ENCODE results near the gene MRPL10. TPM values are rescaled to one million over a fixed set of nuclear protein-coding genes. Genes with fewer than 3 reads are reported as not detected.
A peak's percentile ranks its signal among the peaks of the same experiment; 100 is the strongest.

The MRPL10 gene
- polyA plus RNA-seq, 2 of the 4 experiments (the other 2 are of a cell fraction): 62.8 to 97.7 TPM

DNA sequence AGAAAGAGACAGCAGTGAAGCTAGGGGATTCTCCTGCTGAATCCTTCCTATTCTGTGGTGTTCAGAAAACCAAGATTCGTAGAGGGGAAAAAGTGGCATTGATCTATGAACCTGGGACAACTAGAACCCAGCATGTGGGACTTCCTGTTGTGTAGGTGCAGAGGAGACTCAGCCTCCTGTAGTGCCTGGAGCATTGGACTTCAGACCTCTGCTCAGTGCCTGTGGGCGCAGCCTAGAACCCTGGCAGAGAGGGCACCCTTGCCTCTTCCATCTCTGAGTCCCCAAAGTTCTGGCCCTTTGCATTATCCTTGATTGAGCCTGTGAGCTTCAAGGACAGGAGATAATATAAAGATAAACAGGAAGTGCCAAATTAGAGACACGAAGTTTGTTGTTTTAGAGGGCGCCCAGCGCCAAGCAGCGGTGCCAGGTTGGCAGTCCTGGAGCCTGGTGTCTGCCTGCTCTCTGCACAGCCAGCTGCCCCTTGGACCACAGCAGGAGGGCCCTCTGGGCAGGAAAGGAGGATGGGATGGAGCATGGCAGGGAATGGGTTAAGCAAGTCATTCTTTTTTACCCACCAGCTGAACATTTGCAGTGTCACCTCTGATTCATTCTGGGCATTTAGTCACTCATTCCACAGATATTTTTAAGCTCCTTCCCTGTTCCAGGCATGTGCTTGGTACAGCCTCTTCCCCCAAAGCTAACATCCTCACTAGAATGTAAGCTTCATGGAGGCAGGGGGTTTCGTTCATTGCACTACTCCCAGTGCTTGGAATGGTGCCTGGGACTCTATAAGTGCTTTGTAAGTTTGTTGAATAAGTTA is 31.5 kb upstream of the MRPL10 start:
- peak overlapping the region; percentile 46 for H3K4me2 ChIP-seq
- ChIA-PET CTCF (interaction anchor here (1.1 to 36.3 kb wide), 6 partner anchors 10 to 155 kb away, joined by 3 to 1860 read pairs (median 8); partner anchors contain the start of genes CDK5RAP3, SCRN2, SP2 and SP6), POLR2A (interaction anchor here (1.1 kb wide), 1 partner anchor 31 kb away, joined by 7 read pairs; the partner anchor contains the start of genes LRRC46 and MRPL10)
- H3K4me1 ChIP-seq: peaks cover 15% of the 10 kb centered on the region
- peak; percentile 79 to 88 for ATAC-seq
- peaks cover 10% of the 10 kb centered on the region; the same call in 1 of the 3 replicates for H3K9me3 ChIP-seq
- 66% methylated on average over 7 of the region's 7 CpGs for WGBS (ENCODE audit: missing lambda C conversion rate)
- FAIRE-seq: peak; percentile 76
- DNase-seq (ENCODE audit: low read depth in 1 of 2, low spot score in 1 of 2): peak; percentile 87 to 91
- H3K27ac ChIP-seq: peak overlapping the region; percentile 80 to 89
- no peak overlapping the region for H3K4me3 ChIP-seq
- peak; percentile 92 for TF ChIP-seq NFE2L2 (conservative IDR thresholded peaks at IDR 0.05; ENCODE audit: low read length)
- TF ChIP-seq CEBPB (IDR thresholded peaks at IDR 0.05): peak in 1 of 2 experiments; percentile 43; a peak in 1 of 4 replicates
- TF ChIP-seq, protein P1, sequence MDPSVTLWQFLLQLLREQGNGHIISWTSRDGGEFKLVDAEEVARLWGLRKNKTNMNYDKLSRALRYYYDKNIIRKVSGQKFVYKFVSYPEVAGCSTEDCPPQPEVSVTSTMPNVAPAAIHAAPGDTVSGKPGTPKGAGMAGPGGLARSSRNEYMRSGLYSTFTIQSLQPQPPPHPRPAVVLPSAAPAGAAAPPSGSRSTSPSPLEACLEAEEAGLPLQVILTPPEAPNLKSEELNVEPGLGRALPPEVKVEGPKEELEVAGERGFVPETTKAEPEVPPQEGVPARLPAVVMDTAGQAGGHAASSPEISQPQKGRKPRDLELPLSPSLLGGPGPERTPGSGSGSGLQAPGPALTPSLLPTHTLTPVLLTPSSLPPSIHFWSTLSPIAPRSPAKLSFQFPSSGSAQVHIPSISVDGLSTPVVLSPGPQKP (IDR thresholded peaks at IDR 0.05; ENCODE audit: low read depth, low read length): no peak
- no peak for TF ChIP-seq HOXA7 (CRISPR knock-in tag; IDR thresholded peaks at IDR 0.05)
- 0 out of 2 replicates have a peak, but pooled peaks have one; percentile 26 for TF ChIP-seq E2F6 (IDR thresholded peaks at IDR 0.05; ENCODE audit: borderline replicate concordance, low read depth)
- TF ChIP-seq MAFK (IDR thresholded peaks at IDR 0.05; ENCODE audit: partially characterized antibody): peak; percentile 91
- TF ChIP-seq PBX3 (IDR thresholded peaks at IDR 0.05): peak; percentile 78
- TF ChIP-seq CHD2 (IDR thresholded peaks at IDR 0.05; ENCODE audit: low read length, partially characterized antibody): no peak
- TF ChIP-seq ZSCAN20 (CRISPR knock-in tag; IDR thresholded peaks at IDR 0.05): no peak
- no peak for TF ChIP-seq MAZ (IDR thresholded peaks at IDR 0.05; ENCODE audit: borderline replicate concordance, low read depth, low read length)
- no peak for TF ChIP-seq ZFP36 (IDR thresholded peaks at IDR 0.05; ENCODE audit: borderline replicate concordance, partially characterized antibody)
- no peak for TF ChIP-seq CBX2 (IDR thresholded peaks at IDR 0.05; ENCODE audit: borderline replicate concordance, low read depth)
- no peak for TF ChIP-seq NPAS2 (CRISPR knock-in tag; IDR thresholded peaks at IDR 0.05; ENCODE audit: borderline replicate concordance)
- TF ChIP-seq EP300 (IDR thresholded peaks at IDR 0.05): no peak
- TF ChIP-seq CHD4 (IDR thresholded peaks at IDR 0.05; ENCODE audit: borderline replicate concordance): no peak
- TF ChIP-seq TP53 (CRISPR knock-in tag; IDR thresholded peaks at IDR 0.05): 0 out of 2 replicates have a peak, but pooled peaks have one; percentile 33
- TF ChIP-seq JUNB (IDR thresholded peaks at IDR 0.05): peak; percentile 69; the same call in 1 of the 2 replicates
- TF ChIP-seq GATA3 (IDR thresholded peaks at IDR 0.05; ENCODE audit: borderline replicate concordance): peak; percentile 65; the same call in 1 of the 2 replicates
- no peak for TF ChIP-seq POLR2AphosphoS2 (conservative IDR thresholded peaks at IDR 0.05; ENCODE audit: low read length)
- TF ChIP-seq PHF8 (IDR thresholded peaks at IDR 0.05; ENCODE audit: borderline replicate concordance, low read depth): no peak
- TF ChIP-seq HEYL (CRISPR knock-in tag; IDR thresholded peaks at IDR 0.05): no peak
- no peak for TF ChIP-seq RARB (CRISPR knock-in tag; IDR thresholded peaks at IDR 0.05)
- TF ChIP-seq NR3C1 (IDR thresholded peaks at IDR 0.05): no peak
- TF ChIP-seq ATOH8 (CRISPR knock-in tag; IDR thresholded peaks at IDR 0.05; ENCODE audit: low read depth): peak; percentile 72; the same call in 1 of the 2 replicates
- TF ChIP-seq HOXB5 (CRISPR knock-in tag; IDR thresholded peaks at IDR 0.05): no peak; the same call in 1 of the 2 replicates
- no peak for TF ChIP-seq BHLHE40 (IDR thresholded peaks at IDR 0.05; ENCODE audit: low read depth, low read length)
- no peak for TF ChIP-seq POLR2A (IDR thresholded peaks at IDR 0.05; ENCODE audit: low read length)
- TF ChIP-seq ZNF302 (CRISPR knock-in tag; IDR thresholded peaks at IDR 0.05): no peak
- no peak for TF ChIP-seq ESRRA (IDR thresholded peaks at IDR 0.05; ENCODE audit: borderline replicate concordance, low read length)
- TF ChIP-seq SREBF2 (IDR thresholded peaks at IDR 0.05): no peak
- TF ChIP-seq FOSB (CRISPR knock-in tag; IDR thresholded peaks at IDR 0.05): 0 out of 2 replicates have a peak, but pooled peaks have one; percentile 27
- no peak for TF ChIP-seq KDM1A (IDR thresholded peaks at IDR 0.05; ENCODE audit: low read depth)
- TF ChIP-seq FOXS1 (CRISPR knock-in tag; IDR thresholded peaks at IDR 0.05): no peak
- TF ChIP-seq HOXB13 (CRISPR knock-in tag; IDR thresholded peaks at IDR 0.05; ENCODE audit: low read depth): peak; percentile 33; the same call in 1 of the 2 replicates
- no peak for TF ChIP-seq RCOR1 (IDR thresholded peaks at IDR 0.05; ENCODE audit: low read depth, low read length)
- TF ChIP-seq MAX (IDR thresholded peaks at IDR 0.05): peak; percentile 93
